ENCODE results near the gene PPP1R2. TPM values are rescaled to one million over a fixed set of nuclear protein-coding genes. Genes with fewer than 3 reads are reported as not detected.
"Not testable (repeated sequence)": the region's sequence is repeated elsewhere in the genome, so short reads cannot be mapped to it uniquely, and the experiment has no call there.

PPP1R2 gene
- total RNA-seq, 2 donors from 2014 or later = 32.7 to 42.5 TPM

DNA sequence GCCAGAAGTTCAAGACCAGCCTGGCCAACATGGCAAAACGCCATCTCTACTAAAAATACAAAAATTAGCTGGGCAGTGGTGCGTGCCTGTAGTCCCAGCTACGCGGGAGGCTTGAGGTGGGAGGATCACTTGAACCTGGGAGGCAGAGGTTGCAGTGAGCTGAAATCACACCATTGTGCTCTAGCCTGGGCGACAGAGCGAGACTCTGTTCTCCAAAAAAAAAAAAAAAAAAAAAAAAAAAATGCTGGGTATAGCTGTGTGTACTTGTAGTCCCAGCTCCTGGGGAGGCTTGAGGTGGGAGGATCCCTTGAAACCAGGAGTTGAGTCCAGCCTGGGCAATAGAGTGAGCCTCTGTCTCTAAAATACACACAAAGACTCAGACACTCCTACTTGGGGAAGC lies 32.0 kb downstream of the PPP1R2 start:
- no peak overlapping the region for H3K27ac ChIP-seq
- intact Hi-C loops (cut with DNase I) = no loop called here
- ATAC-seq = no peak
- H3K4me1 ChIP-seq = peaks cover 11% of the 10 kb centered on the region
- H3K4me3 ChIP-seq = no peak overlapping the region
- no peaks in the 10 kb centered on the region for H3K27me3 ChIP-seq
- 92 to 98% methylated on average over 6 of the region's 6 CpGs for WGBS, 2 donors
- TF ChIP-seq, protein P1, sequence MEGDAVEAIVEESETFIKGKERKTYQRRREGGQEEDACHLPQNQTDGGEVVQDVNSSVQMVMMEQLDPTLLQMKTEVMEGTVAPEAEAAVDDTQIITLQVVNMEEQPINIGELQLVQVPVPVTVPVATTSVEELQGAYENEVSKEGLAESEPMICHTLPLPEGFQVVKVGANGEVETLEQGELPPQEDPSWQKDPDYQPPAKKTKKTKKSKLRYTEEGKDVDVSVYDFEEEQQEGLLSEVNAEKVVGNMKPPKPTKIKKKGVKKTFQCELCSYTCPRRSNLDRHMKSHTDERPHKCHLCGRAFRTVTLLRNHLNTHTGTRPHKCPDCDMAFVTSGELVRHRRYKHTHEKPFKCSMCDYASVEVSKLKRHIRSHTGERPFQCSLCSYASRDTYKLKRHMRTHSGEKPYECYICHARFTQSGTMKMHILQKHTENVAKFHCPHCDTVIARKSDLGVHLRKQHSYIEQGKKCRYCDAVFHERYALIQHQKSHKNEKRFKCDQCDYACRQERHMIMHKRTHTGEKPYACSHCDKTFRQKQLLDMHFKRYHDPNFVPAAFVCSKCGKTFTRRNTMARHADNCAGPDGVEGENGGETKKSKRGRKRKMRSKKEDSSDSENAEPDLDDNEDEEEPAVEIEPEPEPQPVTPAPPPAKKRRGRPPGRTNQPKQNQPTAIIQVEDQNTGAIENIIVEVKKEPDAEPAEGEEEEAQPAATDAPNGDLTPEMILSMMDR (IDR thresholded peaks at IDR 0.05) = no peak
- no peak for TF ChIP-seq POLR2A (IDR thresholded peaks at IDR 0.05)
- no peak for DNase-seq
- H3K9me3 ChIP-seq = no peaks in the 10 kb centered on the region
- H3K36me3 ChIP-seq (replicated peaks in 1 of 2; ENCODE audit: insufficient read depth in 1 of 2, low read depth in 2 of 2) = peaks cover 0 to 7% of the 10 kb centered on the region in 2 donors

DNA sequence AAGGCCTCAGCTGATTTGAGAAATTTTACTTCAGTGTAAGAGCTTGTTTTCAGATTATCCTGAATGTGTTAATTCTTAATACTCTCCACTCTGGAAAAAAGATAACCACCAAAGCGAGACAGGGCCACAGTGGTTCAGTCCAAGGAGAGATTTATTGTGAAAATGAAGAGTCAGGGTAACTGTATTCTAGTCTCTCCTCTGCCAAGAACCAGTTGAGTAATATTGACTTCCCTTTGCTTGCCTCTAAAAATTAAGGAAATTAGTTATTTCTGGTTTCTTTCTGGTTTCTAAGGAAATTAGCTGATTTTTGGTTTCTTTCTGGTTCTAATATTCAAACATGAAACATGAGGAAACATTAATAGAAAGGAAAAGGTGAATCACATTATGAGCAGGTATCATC lies 34.9 kb downstream of the PPP1R2 start:
- Histone ChIP-seq H3K4me1 (peaks cover 11% of the 10 kb centered on the region), H3K27ac (no peak overlapping the region), H3K9me3 (no peaks in the 10 kb centered on the region), H3K36me3 (replicated peaks in 1 of 2; ENCODE audit: insufficient read depth in 1 of 2, low read depth in 2 of 2) (no peaks in the 10 kb centered on the region), H3K27me3 (no peaks in the 10 kb centered on the region), H3K4me3 (no peak overlapping the region)
- DNase-seq = no peak
- WGBS, 2 donors = 75 to 76% methylated on average over 1 of the region's 1 CpG
- no peak for ATAC-seq
- intact Hi-C loops (cut with DNase I) = no loop called here
- TF ChIP-seq POLR2A (IDR thresholded peaks at IDR 0.05) = no peak
- TF ChIP-seq, protein P1 (IDR thresholded peaks at IDR 0.05) = no peak

DNA sequence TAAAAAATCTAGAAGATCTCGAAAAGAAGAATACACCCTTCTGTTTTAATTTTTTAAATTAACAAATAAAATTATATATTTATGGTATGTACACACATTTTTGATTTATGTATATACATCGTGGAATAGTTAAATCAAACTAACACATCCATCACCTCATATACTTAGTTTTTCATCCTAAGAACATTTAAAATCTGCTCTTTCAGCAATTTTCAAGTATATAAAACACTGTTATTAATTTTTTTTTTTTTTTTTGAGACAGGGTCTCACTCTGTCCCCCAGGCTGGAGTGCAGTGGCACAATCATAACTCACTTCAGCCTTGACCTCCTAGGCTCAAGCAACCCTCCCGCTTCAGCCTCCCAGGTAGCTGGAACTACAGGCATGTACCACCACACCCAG lies 67.5 kb downstream of the PPP1R2 start:
- Histone ChIP-seq H3K9me3 (no peaks in the 10 kb centered on the region), H3K4me3 (no peak overlapping the region), H3K27me3 (no peaks in the 10 kb centered on the region), H3K4me1 (no peaks in the 10 kb centered on the region), H3K36me3 (replicated peaks in 1 of 2; ENCODE audit: insufficient read depth in 1 of 2, low read depth in 2 of 2) (no peaks in the 10 kb centered on the region), H3K27ac (no peak overlapping the region)
- no peak for ATAC-seq
- intact Hi-C loops (cut with DNase I) = no loop called here
- WGBS, 2 donors = 80 to 86% methylated on average over 3 of the region's 3 CpGs
- DNase-seq = no peak
- TF ChIP-seq POLR2A (IDR thresholded peaks at IDR 0.05) = no peak
- TF ChIP-seq, protein P1 (IDR thresholded peaks at IDR 0.05) = no peak

DNA sequence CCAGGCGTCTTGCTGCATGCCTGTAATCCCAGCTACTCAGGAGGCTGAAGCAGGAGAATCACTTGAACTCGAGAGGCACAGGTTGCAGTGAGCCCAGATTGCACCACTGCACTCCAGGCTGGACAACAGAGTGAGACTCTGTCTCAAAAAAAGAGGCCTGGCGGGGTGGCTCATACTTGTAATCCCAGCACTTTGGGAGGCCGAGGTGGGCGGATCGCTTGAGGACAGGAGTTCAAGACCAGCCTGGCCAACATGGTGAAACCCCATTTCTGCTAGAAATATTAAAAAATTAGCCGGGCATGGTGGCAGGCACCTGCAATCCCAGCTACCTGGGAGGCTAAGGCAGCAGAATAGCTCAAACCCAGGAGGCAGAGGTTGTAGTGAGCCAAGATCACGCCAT lies 68.0 kb downstream of the PPP1R2 start:
- DNase-seq; H3K4me1 ChIP-seq; H3K27me3 ChIP-seq; ATAC-seq; H3K27ac ChIP-seq; H3K9me3 ChIP-seq; H3K36me3 ChIP-seq (replicated peaks in 1 of 2; ENCODE audit: insufficient read depth in 1 of 2, low read depth in 2 of 2); intact Hi-C loops (cut with DNase I); H3K4me3 ChIP-seq: not testable (repeated sequence)
- WGBS, 2 donors = 71 to 88% methylated on average over 7 to 8 of the region's 8 CpGs

DNA sequence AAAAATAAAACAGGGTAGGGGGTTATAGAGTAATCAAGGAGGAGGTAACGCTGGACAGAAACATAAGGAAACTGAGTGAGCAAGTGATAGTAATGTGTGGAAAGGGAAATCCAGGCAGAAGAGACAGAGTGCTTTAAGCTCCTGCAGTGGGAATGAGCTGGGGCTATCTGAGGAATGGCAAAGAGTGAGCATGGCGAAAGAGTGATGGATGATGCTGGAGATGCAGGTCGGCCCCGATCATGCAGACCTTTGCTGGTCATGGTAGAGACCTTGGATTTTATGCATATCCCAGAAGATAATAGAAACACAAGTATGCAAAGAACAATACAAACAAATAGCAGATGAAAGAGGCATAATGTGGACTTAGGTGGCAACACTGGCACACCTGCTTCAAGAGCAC lies 74.3 kb downstream of the PPP1R2 start:
- Histone ChIP-seq H3K4me1 (no peaks in the 10 kb centered on the region), H3K27me3 (no peaks in the 10 kb centered on the region), H3K27ac (no peak overlapping the region), H3K9me3 (no peaks in the 10 kb centered on the region), H3K4me3 (no peak overlapping the region), H3K36me3 (replicated peaks in 1 of 2; ENCODE audit: insufficient read depth in 1 of 2, low read depth in 2 of 2) (no peaks in the 10 kb centered on the region)
- no peak for DNase-seq
- TF ChIP-seq, protein P1 (IDR thresholded peaks at IDR 0.05) = no peak
- TF ChIP-seq POLR2A (IDR thresholded peaks at IDR 0.05) = no peak
- intact Hi-C loops (cut with DNase I) = no loop called here
- ATAC-seq = no peak
- WGBS, 2 donors = 79 to 87% methylated on average over 4 of the region's 4 CpGs

All from body of pancreas (tissue), 4 donors.